Measurements from ENCODE around the gene ELMO1. TPM values are rescaled to one million over a fixed set of nuclear protein-coding genes. Genes with fewer than 3 reads are reported as not detected.
A peak's percentile ranks its signal among the peaks of the same experiment; 100 is the strongest.

The ELMO1 gene
- total RNA-seq, 4 donors from 2014 or later = 11.5 to 19.9 (median 17.4) TPM

- intact Hi-C loops (cut with DNase I; ENCODE audit: low total_unique reads) = no loop called here
- H3K4me3 ChIP-seq (ENCODE audit: low read depth, poor library complexity, severe bottlenecking) = no peak overlapping the region
- WGBS, 2 donors = 57 to 79% methylated on average over 10 of the region's 10 CpGs
- no peak for DNase-seq (ENCODE audit: low spot score in 2 of 2)
- TF ChIP-seq CTCF (IDR thresholded peaks at IDR 0.05) = no peak
- TF ChIP-seq POLR2A (IDR thresholded peaks at IDR 0.05) = no peak
Measured at GRCh38 chr7:37216156-37216852, 232.4 kb downstream of the ELMO1 start.

- intact Hi-C loops (cut with DNase I; ENCODE audit: low total_unique reads) = no loop called here
- 70 to 74% methylated on average over 3 of the region's 3 CpGs for WGBS, 2 donors
- H3K4me3 ChIP-seq (ENCODE audit: low read depth, poor library complexity, severe bottlenecking) = no peak overlapping the region
- DNase-seq (ENCODE audit: low spot score in 2 of 2) = no peak
- no peak for TF ChIP-seq CTCF (IDR thresholded peaks at IDR 0.05)
- TF ChIP-seq POLR2A (IDR thresholded peaks at IDR 0.05) = no peak
Measured at GRCh38 chr7:37215290-37215923, 233.3 kb downstream of the ELMO1 start.

- WGBS, 2 donors = 49 to 70% methylated on average over 8 of the region's 8 CpGs
- no peak overlapping the region for H3K4me3 ChIP-seq (ENCODE audit: low read depth, poor library complexity, severe bottlenecking)
- intact Hi-C loops (cut with DNase I; ENCODE audit: low total_unique reads) = no loop called here
- TF ChIP-seq CTCF (IDR thresholded peaks at IDR 0.05) (no peak), POLR2A (IDR thresholded peaks at IDR 0.05) (no peak)
- DNase-seq (ENCODE audit: low spot score in 2 of 2) = no peak
Measured at GRCh38 chr7:37212556-37212955, 236.1 kb downstream of the ELMO1 start.

- TF ChIP-seq CTCF (IDR thresholded peaks at IDR 0.05) (no peak), POLR2A (IDR thresholded peaks at IDR 0.05) (no peak)
- intact Hi-C loops (cut with DNase I; ENCODE audit: low total_unique reads) = no loop called here
- no peak for DNase-seq (ENCODE audit: low spot score in 2 of 2)
Measured at GRCh38 chr7:37212051-37212450, 236.6 kb downstream of the ELMO1 start.

GRCh38 chr7:37211097-37211880 lies 237.4 kb downstream of the ELMO1 start:
- intact Hi-C loops (cut with DNase I; ENCODE audit: low total_unique reads) = no loop called here
- peak; percentile 62 to 90 for DNase-seq (ENCODE audit: low spot score in 2 of 2)

More at GRCh38 chr7:37212051-37212450, 236.6 kb downstream of the ELMO1 start:
- H3K4me3 ChIP-seq (ENCODE audit: low read depth, poor library complexity, severe bottlenecking) = no peak overlapping the region

More at GRCh38 chr7:37211097-37211880, 237.4 kb downstream of the ELMO1 start:
- no peak overlapping the region for H3K4me3 ChIP-seq (ENCODE audit: low read depth, poor library complexity, severe bottlenecking)
- 61 to 69% methylated on average over 16 of the region's 16 CpGs for WGBS, 2 donors
- no peak for TF ChIP-seq CTCF (IDR thresholded peaks at IDR 0.05)
- TF ChIP-seq POLR2A (IDR thresholded peaks at IDR 0.05) = no peak

Measured in lower leg skin (tissue), 4 donors.